Measurements from ENCODE around the gene TSPY10. TPM values are rescaled to one million over a fixed set of nuclear protein-coding genes. Genes with fewer than 3 reads are reported as not detected.
"Not testable (repeated sequence)": the region's sequence is repeated elsewhere in the genome, so short reads cannot be mapped to it uniquely, and the experiment has no call there.

Gene TSPY10, protein sequence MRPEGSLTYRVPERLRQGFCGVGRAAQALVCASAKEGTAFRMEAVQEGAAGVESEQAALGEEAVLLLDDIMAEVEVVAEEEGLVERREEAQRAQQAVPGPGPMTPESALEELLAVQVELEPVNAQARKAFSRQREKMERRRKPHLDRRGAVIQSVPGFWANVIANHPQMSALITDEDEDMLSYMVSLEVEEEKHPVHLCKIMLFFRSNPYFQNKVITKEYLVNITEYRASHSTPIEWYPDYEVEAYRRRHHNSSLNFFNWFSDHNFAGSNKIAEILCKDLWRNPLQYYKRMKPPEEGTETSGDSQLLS
- polyA plus RNA-seq (ENCODE audit: insufficient read length): not detected

DNA sequence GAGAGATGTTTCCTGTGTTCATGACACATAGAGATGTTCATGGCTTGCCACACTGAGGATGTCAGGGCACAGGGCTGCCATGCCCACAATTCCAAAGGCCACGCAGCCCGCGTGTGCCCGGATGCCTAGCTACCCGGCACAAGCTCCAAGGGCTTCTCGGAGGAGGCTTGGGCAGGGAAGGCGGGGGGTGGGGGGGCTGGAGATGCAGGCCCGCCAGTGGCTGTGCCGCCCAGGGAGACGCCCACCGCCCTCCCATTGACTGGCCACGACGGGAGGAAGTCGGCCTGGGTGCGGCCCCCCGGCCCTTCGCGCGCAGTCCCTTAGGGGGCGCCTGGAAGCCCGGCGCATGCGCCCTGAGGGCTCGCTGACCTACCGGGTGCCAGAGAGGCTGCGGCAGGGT, at the start of gene TSPY10:
TSPY10 (plus strand) TSS at position 301 of the 400 bp plus-strand sequence; CDS start at position 347, 46 bp downstream.
- DNase-seq: not testable (repeated sequence)

DNA sequence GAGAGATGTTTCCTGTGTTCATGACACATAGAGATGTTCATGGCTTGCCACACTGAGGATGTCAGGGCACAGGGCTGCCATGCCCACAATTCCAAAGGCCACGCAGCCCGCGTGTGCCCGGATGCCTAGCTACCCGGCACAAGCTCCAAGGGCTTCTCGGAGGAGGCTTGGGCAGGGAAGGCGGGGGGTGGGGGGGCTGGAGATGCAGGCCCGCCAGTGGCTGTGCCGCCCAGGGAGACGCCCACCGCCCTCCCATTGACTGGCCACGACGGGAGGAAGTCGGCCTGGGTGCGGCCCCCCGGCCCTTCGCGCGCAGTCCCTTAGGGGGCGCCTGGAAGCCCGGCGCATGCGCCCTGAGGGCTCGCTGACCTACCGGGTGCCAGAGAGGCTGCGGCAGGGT, 40.7 kb upstream of the TSPY10 start, which contains the start of gene TSPY9:
TSPY9 (plus strand) TSS at position 301 of the 400 bp plus-strand sequence; CDS start at position 347, 46 bp downstream.
- DNase-seq: not testable (repeated sequence)

DNA sequence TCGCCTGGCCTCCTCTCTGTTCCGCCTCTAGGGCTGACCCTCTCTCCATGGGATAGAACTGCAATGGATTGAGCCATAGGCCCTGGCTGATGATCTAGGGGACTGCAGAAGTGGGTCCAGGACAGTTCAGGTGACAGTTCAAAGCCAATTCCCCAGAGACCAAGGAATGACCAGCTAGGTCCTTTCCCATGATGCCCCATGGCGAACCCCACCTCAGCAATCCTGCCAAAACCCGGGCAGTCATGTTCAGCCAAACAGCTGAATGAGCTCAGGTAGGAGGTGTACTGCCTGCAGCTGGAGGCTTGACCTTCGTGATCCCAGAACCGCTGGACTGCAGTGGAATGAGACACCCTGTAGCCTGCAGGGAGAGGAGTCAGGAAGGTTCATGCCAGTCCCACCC, 23.3 kb upstream of the TSPY10 start:
- not testable (repeated sequence) for DNase-seq

DNA sequence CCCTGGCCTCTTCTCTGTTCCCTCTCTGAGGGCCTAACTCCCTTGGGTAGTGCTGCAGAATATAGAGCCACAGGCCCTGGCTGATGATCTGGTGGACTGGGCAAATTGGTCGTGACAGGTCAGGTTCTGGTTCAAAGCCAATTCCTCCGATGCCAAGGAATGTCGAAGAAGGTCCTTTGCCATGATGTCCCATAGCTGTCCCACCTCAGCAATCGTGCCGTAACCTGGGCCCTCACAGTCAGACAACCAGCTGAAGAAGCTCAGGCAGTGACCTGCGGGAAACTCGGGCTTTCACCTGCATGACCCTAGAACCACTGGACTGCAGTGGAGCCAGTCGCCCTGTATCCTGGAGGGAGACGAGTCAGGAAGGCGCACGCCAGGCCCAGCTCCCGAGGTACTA, 11.4 kb upstream of the TSPY10 start:
- not testable (repeated sequence) for DNase-seq

Other genes starting within 250 kb of the TSPY10 start
- not detected for gene TSPY4, start 190.4 kb upstream of the TSPY10 start, polyA plus RNA-seq (ENCODE audit: insufficient read length)
- gene TSPY8, start 170.1 kb upstream of the TSPY10 start, polyA plus RNA-seq (ENCODE audit: insufficient read length): not detected
- gene TSPY3, start 129.5 kb upstream of the TSPY10 start, polyA plus RNA-seq (ENCODE audit: insufficient read length): not detected
- gene TSPY1, start 60.9 kb upstream of the TSPY10 start, polyA plus RNA-seq (ENCODE audit: insufficient read length): not detected
- gene TSPY9, start 40.6 kb upstream of the TSPY10 start, polyA plus RNA-seq (ENCODE audit: insufficient read length): not detected

Measured in hindlimb muscle (tissue), 1 donor.